ENCODE measurements around the gene ATP10A. TPM values are rescaled to one million over a fixed set of nuclear protein-coding genes. Genes with fewer than 3 reads are reported as not detected.

ATP10A gene
- total and polyA plus RNA-seq, 9 of the 15 experiments (the other 6 are each of a cell fraction or from before 2014, with no cell fraction given): 0.09 TPM; not detected in 8

GRCh38 chr15:25848325-25848724, 14.8 kb downstream of the ATP10A start (continued):
- TF ChIP-seq ZNF184 (CRISPR knock-in tag; IDR thresholded peaks at IDR 0.05) (no peak), TEAD1 (CRISPR knock-in tag; IDR thresholded peaks at IDR 0.05) (no peak), ZNF639 (CRISPR knock-in tag; conservative IDR thresholded peaks at IDR 0.05 in 1 of 2, IDR thresholded peaks at IDR 0.05 in 1 of 2) (no peak), VEZF1 (CRISPR knock-in tag; IDR thresholded peaks at IDR 0.05) (no peak), DMBX1 (CRISPR knock-in tag; IDR thresholded peaks at IDR 0.05; ENCODE audit: borderline replicate concordance) (no peak), FOXJ3 (CRISPR knock-in tag; IDR thresholded peaks at IDR 0.05) (no peak)

- Histone ChIP-seq H2AFZ (ENCODE audit: low read depth, low read length) (no peak overlapping the region), H3K9me1 (ENCODE audit: control insufficient read depth, insufficient read depth, low read length) (no peaks in the 10 kb centered on the region), H3K36me3 (ENCODE audit: control insufficient read depth, insufficient read depth, low read length) (no peaks in the 10 kb centered on the region), H3K4me1 (replicated peaks in 1 of 2; ENCODE audit: control insufficient read depth in 2 of 2, insufficient read depth in 2 of 2, low read length in 2 of 2) (peaks cover 4% of the 10 kb centered on the region in 2 experiments; a peak in 2 of 5 replicates), H4K20me1 (replicated peaks; ENCODE audit: control insufficient read depth, insufficient read depth, low read length) (no peaks in the 10 kb centered on the region), H3K27me3 (ENCODE audit: control insufficient read depth in 2 of 2, insufficient read depth in 2 of 2, low read length in 2 of 2) (peaks cover 0 to 19% of the 10 kb centered on the region in 2 experiments; a peak in 1 of 5 replicates), H3K27ac (ENCODE audit: extremely low read depth, low read depth, low read length) (no peak overlapping the region), H3K9ac (ENCODE audit: insufficient read depth in 1 of 2, low read depth in 2 of 2, low read length in 2 of 2) (no peak overlapping the region), H3K4me2 (ENCODE audit: insufficient read depth, low read length) (no peak overlapping the region), H3K4me3 (no peak overlapping the region), H3K79me2 (ENCODE audit: control insufficient read depth, insufficient read depth, low read length) (no peaks in the 10 kb centered on the region), H3K9me3 (replicated peaks; ENCODE audit: control insufficient read depth, insufficient read depth, low read depth, low read length) (no peaks in the 10 kb centered on the region)
- WGBS (ENCODE audit: insufficient coverage, low coverage, missing lambda C conversion rate): 0% methylated on average over 2 of the region's 2 CpGs
- ChIA-PET CTCF (ENCODE audit: low intra/inter-chr PET ratio) (no interaction called here), POLR2A (interaction anchor here (0.6 to 1.4 kb wide), 3 partner anchors 12 to 316 kb away, joined by 3 to 4 read pairs (median 3); no protein-coding TSS in a partner anchor)
- in situ Hi-C loops (cut with MboI): no loop called here
- intact Hi-C loops (cut with micrococcal nuclease): no loop called here
- no peak for ATAC-seq
- DNase-seq (ENCODE audit: extremely low read depth in 1 of 4, low spot score in 3 of 4): no peak
- BruUV-seq (replicated peaks): no TSS peak
- FAIRE-seq: no peak
- TF ChIP-seq ESRRB (CRISPR knock-in tag; IDR thresholded peaks at IDR 0.05; ENCODE audit: borderline replicate concordance) (no peak), MEF2D (tag; conservative IDR thresholded peaks at IDR 0.05; ENCODE audit: low read depth) (no peak), ZBTB43 (CRISPR knock-in tag; IDR thresholded peaks at IDR 0.05) (no peak)
These were observed 16.1 kb downstream of the ATP10A start for GRCh38 chr15:25847051-25847450.
